K562 (cell line): ENCODE measurements around the gene HDGFL1. TPM values are rescaled to one million over a fixed set of nuclear protein-coding genes. Genes with fewer than 3 reads are reported as not detected.

Source experiments
- ARID4B ChIP-seq: sonication (generic); formaldehyde crosslinking; IDR thresholded peaks from 2 replicates; pipeline ENCODE4 v1.8.0; 2022; ENCODE audit warnings: mild to moderate bottlenecking, missing genetic modification reagents
- C11orf30 ChIP-seq: fragments of 450-650 bp; IDR thresholded peaks from 2 replicates; pipeline ENCODE4 v1.6.1; 2016; ENCODE audit warnings: low read depth, mild to moderate bottlenecking
- COPS2 ChIP-seq: fragments of 450-650 bp; conservative IDR thresholded peaks from 2 replicates; pipeline ENCODE4 v1.6.1; 2016; ENCODE audit warnings: mild to moderate bottlenecking, moderate library complexity
- ERF ChIP-seq: fragments of 450-650 bp; formaldehyde crosslinking; IDR thresholded peaks from 2 replicates; pipeline ENCODE4 v1.4.0; 2020; ENCODE audit warnings: mild to moderate bottlenecking, mixed read lengths
- HDAC3 ChIP-seq: fragments of 450-650 bp; IDR thresholded peaks from 2 replicates; pipeline ENCODE4 v1.6.1; 2018; ENCODE audit warnings: borderline replicate concordance, mild to moderate bottlenecking, moderate library complexity; ENCODE audit not compliant: partially characterized antibody
- NFE2 ChIP-seq: IDR thresholded peaks from 2 replicates; pipeline ENCODE4 v1.6.1; 2014; ENCODE audit warnings: antibody characterized with exemption, low read depth
- SAP30 ChIP-seq: fragments of 200-600 bp; sonication (generic); IDR thresholded peaks from 2 replicates; pipeline ENCODE4 v1.6.1; 2012; ENCODE audit warnings: borderline replicate concordance, low read depth, mild to moderate bottlenecking, moderate library complexity, low read length, control low read depth, inconsistent platforms; ENCODE audit not compliant: insufficient read depth, poor library complexity, severe bottlenecking
- TCF3 ChIP-seq: sonication (generic); formaldehyde crosslinking; IDR thresholded peaks from 2 replicates; pipeline ENCODE4 v1.4.0; 2020; ENCODE audit warnings: mild to moderate bottlenecking, missing genetic modification reagents
- THAP7 ChIP-seq: fragments of 250-450 bp; sonication (Bioruptor Pico); IDR thresholded peaks from 2 replicates; pipeline ENCODE4 v1.5.0; 2021
- ZNF146 ChIP-seq: IDR thresholded peaks from one replicate; pipeline ENCODE4 v1.6.1; 2018; ENCODE audit warnings: missing compliant biosample characterization; ENCODE audit not compliant: unreplicated experiment
- ZNF695 ChIP-seq: fragments of 450-650 bp; formaldehyde crosslinking; IDR thresholded peaks from 2 replicates; pipeline ENCODE4 v1.4.0; 2020; ENCODE audit warnings: mild to moderate bottlenecking, moderate library complexity
- polyA plus RNA-seq, 8 experiments: library from polyadenylated mRNA; depleted of rRNA in 4 of 8; stranded (reverse) in 5 of 8; unstranded in 3 of 8; fragments of >200 nt; fragmentation: Nextera tagmentation in 2 of 8; fragmentation: Illumina TruSeq in 1 of 8; extraction: Ambion mirVana in 2 of 8; extraction: Trizol in 1 of 8; gene quantifications; 2 replicates each; pipeline versions ENCODE4 v1.2.1 to v1.2.3, GENCODE V29; 2011 to 2014; ENCODE audit warnings: inconsistent platforms in 1 of 8, missing spikeins in 1 of 8
- total RNA-seq, 7 experiments: library from RNA; depleted of rRNA in 6 of 7; stranded (reverse); fragments of >200 nt in 6 of 7; fragmentation: Illumina TruSeq in 2 of 7; extraction: Trizol in 2 of 7; gene quantifications; 2 replicates each; pipeline versions ENCODE4 v1.2.1 to v1.2.3, GENCODE V29; 2011 to 2021; ENCODE audit warnings: low replicate concordance in 1 of 7

Gene HDGFL1
- total and polyA plus RNA-seq, 9 of the 15 experiments (the other 6 are each of a cell fraction or from before 2014, with no cell fraction given), result 0.04 to 0.64 (median 0.28) TPM

GRCh38 chr6:22614547-22614946, 45.2 kb downstream of the HDGFL1 start (continued):
- no peak for TF ChIP-seq ARID4B (CRISPR knock-in tag)
- TF ChIP-seq C11orf30, result no peak
- TF ChIP-seq THAP7 (CRISPR knock-in tag), result no peak
- TF ChIP-seq ZNF146 (CRISPR knock-in tag), result no peak
- no peak for TF ChIP-seq SAP30
- no peak for TF ChIP-seq HDAC3
- TF ChIP-seq ZNF695 (CRISPR knock-in tag), result no peak
- TF ChIP-seq NFE2, result no peak
- TF ChIP-seq ERF (CRISPR knock-in tag), result no peak
- TF ChIP-seq COPS2, result no peak
- no peak for TF ChIP-seq TCF3 (CRISPR knock-in tag)
- TF ChIP-seq, all 486 proteins: peak for 0
